Amygdala (tissue), 56 donors: ENCODE results near the gene MIA.
"Not testable (repeated sequence)": the region's sequence is repeated elsewhere in the genome, so short reads cannot be mapped to it uniquely, and the experiment has no call there.

Experiments used
- DNase-seq, 56 donors: peaks; one replicate each; lab custom pipeline; 2025; lab: John Stamatoyannopoulos, UW

Gene MIA

DNA sequence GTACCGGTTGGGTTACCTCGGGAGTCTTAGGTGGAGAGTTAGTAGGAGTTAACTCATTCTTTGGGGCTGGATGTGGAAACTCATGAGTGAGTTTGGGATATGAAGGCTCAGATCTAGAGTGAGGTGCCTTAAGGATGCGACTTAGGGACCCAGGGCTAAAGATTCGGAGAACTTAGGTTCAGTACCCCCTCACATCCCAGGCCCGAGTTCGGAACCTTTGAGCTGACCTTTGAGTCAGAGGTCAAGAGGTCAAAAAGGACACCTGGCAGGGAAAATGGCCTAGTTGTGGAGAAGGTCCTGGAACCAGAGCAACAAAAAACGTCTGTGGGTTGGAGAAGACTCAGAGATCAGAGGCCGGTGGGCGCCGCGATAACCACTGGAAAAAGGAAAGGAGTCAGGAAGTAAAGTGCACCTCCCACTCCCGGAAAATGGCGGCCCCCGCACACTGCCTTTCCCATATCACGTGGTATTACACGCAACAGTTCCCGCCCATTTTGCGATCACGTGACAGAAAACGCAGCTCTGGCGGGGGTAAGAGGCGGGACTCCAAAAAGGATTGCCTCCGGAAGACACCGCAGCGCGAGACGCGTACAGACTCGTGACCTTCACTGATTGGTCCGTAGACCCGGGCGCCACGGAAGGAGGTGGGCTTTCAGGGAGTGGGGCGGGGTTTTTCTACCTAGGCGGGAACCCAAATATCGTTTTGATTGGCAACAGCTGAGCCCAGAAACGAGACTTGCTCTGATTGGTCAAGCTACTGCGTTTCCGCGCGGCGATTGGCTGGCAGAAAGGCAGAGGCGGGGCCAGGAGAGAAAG, 25.1 kb upstream of the MIA start, which contains the start of gene ACTMAP:
Gene ACTMAP (minus strand): TSS at position 420 of the 816 bp plus-strand sequence. CDS start 674 bp downstream, outside the sequence.
- peak; percentile 97 to 100 (median 100) for DNase-seq

- DNase-seq = peak; percentile 85 to 100 (median 98)
Measured at GRCh38 chr19:40750874-40751537, 24.3 kb upstream of the MIA start, which contains the start of gene SNRPA. Gene SNRPA (plus strand): TSS chr19:40751203. CDS start chr19:40751409, 206 bp downstream.

DNA sequence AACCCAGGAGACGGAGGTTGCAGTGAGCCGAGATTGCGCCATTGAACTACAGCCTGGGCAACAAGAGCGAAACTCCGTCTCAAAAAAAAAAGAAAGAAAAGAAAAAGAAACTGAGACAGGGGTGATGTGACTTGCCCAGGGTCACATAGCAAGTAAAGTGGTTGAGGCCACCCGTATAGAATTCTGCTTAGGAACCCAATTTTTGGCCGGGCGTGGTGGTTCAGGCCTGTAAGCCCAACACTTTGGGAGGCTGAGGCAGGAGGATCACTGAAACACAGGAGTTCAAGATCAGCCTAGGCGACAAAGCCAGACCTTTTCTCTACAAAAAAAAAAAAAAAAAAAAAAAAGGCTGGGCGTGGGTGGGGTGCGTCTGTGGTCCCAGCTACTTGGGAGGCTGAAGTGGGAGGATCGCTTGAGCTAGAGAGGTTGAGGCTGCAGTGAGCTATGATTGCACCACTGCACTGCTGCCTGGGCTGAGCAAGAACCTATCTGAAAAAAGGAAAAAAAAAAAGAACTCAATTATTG, 23.0 kb upstream of the MIA start:
- no peak for DNase-seq

DNA sequence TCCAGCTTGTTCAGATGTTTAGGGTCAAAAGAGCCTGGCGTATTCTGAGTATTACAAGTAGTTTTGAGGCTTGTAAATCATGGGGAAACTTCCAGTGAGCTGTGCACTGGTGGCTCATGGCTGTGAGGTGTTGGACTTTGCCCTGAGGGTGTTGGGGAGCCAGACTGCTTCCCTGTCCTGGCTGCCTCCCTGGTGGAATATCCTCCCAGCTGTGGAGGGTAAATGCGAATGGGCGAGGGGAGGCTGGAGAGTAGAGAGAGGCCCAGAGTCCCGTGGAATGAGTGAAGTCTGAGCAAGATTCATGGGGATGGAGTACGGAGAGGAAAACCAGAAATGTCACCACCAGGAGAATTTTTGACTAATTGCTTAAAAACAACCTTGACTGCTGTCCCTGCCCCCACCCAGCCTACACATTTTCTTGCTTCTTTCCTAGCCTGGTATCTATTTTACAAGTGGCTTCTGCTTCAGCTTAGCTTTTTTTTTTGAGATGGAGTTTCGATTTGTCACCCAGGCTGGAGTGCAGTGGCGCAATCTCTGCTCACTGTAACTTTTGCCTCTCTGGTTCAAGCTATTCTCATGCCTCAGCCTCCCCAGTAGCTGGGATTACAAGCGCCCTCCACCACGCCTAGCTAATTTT, 20.6 kb upstream of the MIA start:
- DNase-seq = peak in 3 of 56 donors; percentile 4 to 40 (median 20)

DNA sequence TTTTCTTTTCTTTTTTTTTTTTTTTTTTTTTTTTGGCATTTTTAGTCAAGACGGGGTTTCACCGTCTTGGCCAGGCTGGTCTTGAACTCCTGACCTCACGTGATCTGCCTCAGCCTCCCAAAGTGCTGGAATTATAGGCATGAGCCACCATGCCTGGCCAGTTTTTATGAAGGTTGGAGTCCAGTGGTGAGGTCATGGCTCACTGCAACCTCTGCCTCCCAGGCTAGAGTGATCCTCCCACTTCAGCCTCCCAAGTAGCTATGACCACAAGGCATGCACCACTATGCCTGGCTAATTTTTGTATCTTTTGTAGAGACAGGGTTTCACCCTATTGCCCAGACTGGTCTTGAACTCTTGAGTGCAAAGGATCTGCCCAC, 20.1 kb upstream of the MIA start:
- DNase-seq = no peak

DNA sequence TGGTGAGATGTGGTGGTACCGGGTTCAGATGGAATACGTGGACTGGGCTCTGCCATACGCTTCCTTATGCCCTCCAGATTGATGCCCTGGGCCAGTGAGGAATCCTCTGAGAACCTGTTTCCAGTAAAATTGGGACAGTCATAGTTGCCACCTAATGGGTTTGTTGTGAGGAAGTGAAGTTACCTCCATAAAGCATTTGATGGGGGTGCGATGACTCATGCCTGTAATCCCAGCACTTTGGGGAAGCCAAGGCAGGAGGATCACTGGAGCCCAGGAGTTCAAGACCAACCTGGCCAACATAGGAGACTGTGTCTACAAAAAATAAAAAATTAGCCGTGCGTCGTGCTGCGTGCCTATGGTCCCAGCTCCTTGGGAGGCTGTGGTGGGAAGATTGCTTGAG, 19.5 kb upstream of the MIA start:
- no peak for DNase-seq

GRCh38 chr19:40756502-40757110, 18.7 kb upstream of the MIA start:
- DNase-seq = no peak

DNA sequence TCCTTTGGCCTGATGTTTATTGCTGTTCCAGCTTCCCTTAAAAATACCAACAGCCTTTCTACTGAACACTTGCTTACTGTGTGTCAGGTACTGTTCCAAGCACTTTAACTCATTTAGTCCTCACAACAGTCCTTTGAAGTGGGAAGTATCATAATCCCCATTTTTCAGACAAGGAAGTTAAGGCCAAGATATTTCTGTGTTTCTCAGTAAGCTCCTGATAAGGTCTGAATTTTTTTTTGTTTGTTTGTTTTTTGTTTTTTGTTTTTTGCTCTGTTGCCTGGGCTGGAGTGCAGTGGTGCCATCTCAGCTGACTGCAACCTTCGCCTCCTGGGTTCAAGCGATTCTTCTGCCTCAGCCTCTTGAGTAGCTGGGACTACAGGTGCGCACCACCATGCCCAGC, 16.8 kb upstream of the MIA start:
- DNase-seq = no peak

GRCh38 chr19:40759352-40759751, 16.0 kb upstream of the MIA start:
- no peak for DNase-seq

DNA sequence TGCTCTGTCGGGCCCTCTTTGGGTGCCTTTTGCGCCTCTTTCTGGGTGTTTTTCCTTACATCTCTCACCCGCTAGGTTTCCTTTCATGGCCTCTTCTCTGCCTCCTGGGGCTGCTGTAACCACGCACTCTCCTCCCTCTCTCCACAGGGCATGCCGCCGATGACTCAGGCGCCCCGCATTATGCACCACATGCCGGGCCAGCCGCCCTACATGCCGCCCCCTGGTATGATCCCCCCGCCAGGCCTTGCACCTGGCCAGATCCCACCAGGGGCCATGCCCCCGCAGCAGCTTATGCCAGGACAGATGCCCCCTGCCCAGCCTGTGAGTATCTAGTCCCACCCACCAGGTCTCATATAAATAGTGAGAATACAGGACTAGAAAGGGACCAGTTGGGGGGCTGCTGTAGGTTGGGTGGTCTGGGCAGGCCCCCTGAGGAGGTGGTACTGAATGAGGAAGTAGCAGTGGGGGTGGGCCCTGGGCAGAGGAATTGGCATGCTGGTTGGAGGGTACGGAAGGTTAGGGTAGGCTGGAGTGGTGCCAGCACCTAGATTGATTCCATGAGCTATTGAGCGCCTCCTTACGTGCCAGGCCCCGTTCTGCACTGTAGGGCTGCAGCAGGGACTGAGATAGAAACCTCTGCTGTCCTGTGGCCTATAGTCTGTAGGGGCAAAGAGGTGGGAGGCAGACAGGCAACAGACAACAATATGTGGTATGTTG, 12.4 kb upstream of the MIA start:
- no peak for DNase-seq

DNA sequence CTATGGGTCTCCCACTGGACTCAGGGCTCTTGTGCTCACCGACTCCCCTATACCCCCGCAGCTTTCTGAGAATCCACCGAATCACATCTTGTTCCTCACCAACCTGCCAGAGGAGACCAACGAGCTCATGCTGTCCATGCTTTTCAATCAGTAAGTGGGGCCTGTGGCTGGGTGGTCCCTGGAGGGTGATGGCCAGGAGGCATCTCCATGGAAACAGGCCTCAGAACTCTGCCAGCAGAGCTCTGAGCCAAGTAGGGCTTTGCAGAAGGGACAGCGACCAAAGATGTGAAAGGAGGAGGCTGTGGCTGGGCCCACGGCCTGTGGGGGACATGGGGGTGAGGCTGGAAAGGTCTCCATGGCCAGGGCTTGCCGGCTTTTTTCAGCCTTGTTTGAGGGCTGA, 11.8 kb upstream of the MIA start:
- no peak for DNase-seq

DNA sequence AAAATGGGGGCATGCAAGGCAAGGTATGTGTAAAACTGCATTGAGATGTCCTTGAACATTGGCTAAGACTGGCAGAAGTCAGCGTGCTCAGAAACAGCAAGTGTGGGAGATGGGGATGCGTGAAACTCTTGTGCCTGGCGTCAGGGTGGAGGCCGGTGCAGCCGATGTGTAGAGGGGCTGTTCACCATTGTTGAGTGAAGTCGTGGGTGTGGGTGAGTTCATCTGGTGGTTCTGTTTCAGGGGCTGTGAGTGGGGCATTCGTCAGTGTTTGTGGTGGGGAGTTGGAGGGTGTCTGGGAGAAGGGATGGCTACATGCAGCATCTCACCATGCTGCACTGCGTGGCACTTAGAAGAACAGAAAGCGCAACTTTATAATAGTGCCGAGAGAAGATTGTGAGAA, 11.4 kb upstream of the MIA start:
- DNase-seq = no peak

GRCh38 chr19:40766385-40766784, 8.9 kb upstream of the MIA start:
- DNase-seq = not testable (repeated sequence)

- DNase-seq = no peak
Measured at GRCh38 chr19:40768869-40769268, 6.5 kb upstream of the MIA start.

GRCh38 chr19:40771101-40771862, 4.0 kb upstream of the MIA start:
- DNase-seq = not testable (repeated sequence)

DNA sequence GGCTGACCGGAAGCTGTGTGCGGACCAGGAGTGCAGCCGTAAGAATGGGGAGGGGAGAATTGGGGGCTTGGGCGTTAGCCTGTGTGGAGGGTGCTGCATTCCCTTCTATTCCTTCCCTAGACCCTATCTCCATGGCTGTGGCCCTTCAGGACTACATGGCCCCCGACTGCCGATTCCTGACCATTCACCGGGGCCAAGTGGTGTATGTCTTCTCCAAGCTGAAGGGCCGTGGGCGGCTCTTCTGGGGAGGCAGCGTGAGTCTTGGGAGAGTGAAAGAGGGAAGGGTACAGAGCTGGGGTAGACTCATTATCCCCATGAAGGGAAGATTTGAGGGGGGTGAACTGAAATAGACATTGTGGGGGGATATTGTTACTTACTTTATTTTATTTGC, 306 bp downstream of the MIA start:
- no peak for DNase-seq

DNA sequence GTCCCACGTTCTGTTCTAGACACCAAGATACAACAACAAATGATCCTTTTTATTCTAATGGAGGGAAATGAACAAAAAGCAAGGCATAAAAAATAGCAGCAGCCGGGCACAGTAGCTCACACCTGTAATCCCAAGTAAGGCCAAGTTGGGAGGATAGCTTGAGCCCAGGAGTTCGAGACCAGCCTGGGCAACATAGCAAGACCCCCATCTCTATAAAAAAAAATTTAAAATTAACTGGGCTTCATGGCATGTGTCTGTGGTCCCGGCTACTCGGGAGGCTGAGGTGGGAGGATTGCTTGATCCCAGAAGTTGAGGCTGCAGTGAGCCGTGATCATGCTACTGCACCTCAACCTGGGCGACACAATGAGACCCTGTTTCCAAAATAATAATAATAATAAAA, 1.0 kb downstream of the MIA start:
- DNase-seq = no peak

GRCh38 chr19:40776932-40777644, 1.8 kb downstream of the MIA start:
- peak in 53 of 56 donors; percentile 28 to 96 (median 80) for DNase-seq

DNA sequence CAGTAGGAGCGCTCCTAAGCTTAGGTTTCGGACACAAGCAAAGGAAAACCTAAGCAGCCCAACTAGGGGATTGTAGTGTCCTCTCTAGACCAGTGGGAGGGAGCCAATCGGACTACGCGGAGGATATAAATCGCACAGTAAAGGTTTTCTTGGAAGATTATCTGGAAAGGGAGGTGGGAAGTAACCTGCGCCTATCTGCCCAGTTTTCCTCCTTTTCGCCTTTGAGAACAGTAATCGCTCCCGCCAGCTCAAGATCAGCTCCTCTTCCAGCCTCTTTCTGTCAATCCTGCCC, 2.3 kb downstream of the MIA start:
- DNase-seq = peak in 1 of 56 donors; percentile 73
